ENCODE measurements around the gene PGAP3.
"Not testable (repeated sequence)": the region's sequence is repeated elsewhere in the genome, so short reads cannot be mapped to it uniquely, and the experiment has no call there.

The PGAP3 gene

GRCh38 chr17:39687546-39688474 is at the start of gene PGAP3:
TSS of gene PGAP3 (minus strand) at chr17:39688057. CDS start at chr17:39688014, 43 bp downstream.
- DNase-seq = peak; percentile 95

- no peak for DNase-seq
Observed at GRCh38 chr17:39737206-39737759, 49.4 kb upstream of the PGAP3 start.

- no peak for DNase-seq
Observed at GRCh38 chr17:39736319-39737165, 48.7 kb upstream of the PGAP3 start.

- no peak for DNase-seq
Observed at GRCh38 chr17:39735882-39736281, 48.0 kb upstream of the PGAP3 start.

GRCh38 chr17:39732586-39732985 is 44.7 kb upstream of the PGAP3 start:
- no peak for DNase-seq

GRCh38 chr17:39730095-39730921 is 42.5 kb upstream of the PGAP3 start, which contains the start of gene MIEN1:
TSS of gene MIEN1 (minus strand) at chr17:39730532. CDS start at chr17:39730495, 37 bp downstream.
- DNase-seq = peak; percentile 68

GRCh38 chr17:39729280-39729851 is 41.5 kb upstream of the PGAP3 start:
- DNase-seq = no peak

GRCh38 chr17:39727556-39727955 is 39.7 kb upstream of the PGAP3 start:
- no peak for DNase-seq

GRCh38 chr17:39726617-39727016 is 38.8 kb upstream of the PGAP3 start:
- no peak for DNase-seq

- not testable (repeated sequence) for DNase-seq
Observed at GRCh38 chr17:39725923-39726322, 38.1 kb upstream of the PGAP3 start.

- no peak for DNase-seq
Observed at GRCh38 chr17:39724731-39725130, 36.9 kb upstream of the PGAP3 start.

- no peak for DNase-seq
Observed at GRCh38 chr17:39722965-39723848, 35.4 kb upstream of the PGAP3 start.

- no peak for DNase-seq
Observed at GRCh38 chr17:39722104-39722503, 34.2 kb upstream of the PGAP3 start.

- no peak for DNase-seq
Observed at GRCh38 chr17:39719563-39720355, 31.9 kb upstream of the PGAP3 start.

- DNase-seq = no peak
Observed at GRCh38 chr17:39717660-39718059, 29.8 kb upstream of the PGAP3 start.

GRCh38 chr17:39716879-39717536 is 29.2 kb upstream of the PGAP3 start:
- no peak for DNase-seq

- no peak for DNase-seq
Observed at GRCh38 chr17:39716073-39716818, 28.4 kb upstream of the PGAP3 start.

- DNase-seq = no peak
Observed at GRCh38 chr17:39715375-39716072, 27.7 kb upstream of the PGAP3 start.
